ENCODE measurements around the gene SRM. TPM values are rescaled to one million over a fixed set of nuclear protein-coding genes. Genes with fewer than 3 reads are reported as not detected.
"Not testable (repeated sequence)": the region's sequence is repeated elsewhere in the genome, so short reads cannot be mapped to it uniquely, and the experiment has no call there.

The SRM gene
- polyA plus RNA-seq, 4 donors, result 38.5 to 57.5 (median 48.0) TPM

- DNase-seq (ENCODE audit: low read depth in 4 of 4, low spot score in 2 of 4), result no peak
These were observed 35.5 kb downstream of the SRM start for GRCh38 chr1:11024154-11024873.

GRCh38 chr1:11023201-11023600, 36.6 kb downstream of the SRM start:
- no peak for DNase-seq (ENCODE audit: low read depth in 4 of 4, low spot score in 2 of 4)

- no peak for DNase-seq (ENCODE audit: low read depth in 4 of 4, low spot score in 2 of 4)
These were observed 39.8 kb downstream of the SRM start for GRCh38 chr1:11019971-11020370.

DNA sequence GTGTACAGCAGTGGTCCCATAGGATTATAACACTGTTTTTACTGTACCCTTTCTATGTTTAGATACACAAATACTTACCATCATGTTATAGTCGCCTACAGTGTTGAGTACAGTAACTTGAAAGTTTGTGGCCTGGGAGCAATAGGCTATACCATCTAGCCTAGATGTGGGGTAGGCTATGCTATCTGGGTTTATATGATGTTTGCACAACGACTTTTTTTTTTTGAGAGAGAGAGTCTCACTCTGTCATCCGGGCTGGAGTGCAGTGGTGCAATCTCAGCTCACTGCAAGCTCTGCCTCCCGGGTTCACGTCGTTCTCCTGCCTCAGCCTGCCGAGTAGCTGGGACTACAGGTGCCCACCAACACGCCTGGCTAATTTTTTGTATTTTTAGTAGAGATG, 40.5 kb downstream of the SRM start:
- not testable (repeated sequence) for DNase-seq (ENCODE audit: low read depth in 4 of 4, low spot score in 2 of 4)

DNA sequence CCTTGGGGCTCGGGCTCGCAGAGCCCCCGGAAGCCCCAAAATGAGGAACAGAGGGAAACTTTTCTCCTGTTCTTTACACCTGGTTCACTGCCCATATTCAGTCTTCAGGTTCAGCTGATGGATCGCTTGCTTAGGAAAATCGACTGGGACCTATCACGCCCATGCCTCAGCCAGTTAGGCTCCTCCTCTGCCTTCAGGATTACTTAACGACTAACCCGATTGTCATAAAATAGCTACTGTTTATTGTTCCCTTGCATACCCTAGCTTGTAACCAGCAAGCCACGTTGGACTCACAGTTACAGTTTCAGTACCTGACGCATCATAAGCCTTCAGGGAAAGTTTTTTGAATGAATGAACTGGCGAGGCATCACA, 46.7 kb downstream of the SRM start:
- DNase-seq (ENCODE audit: low read depth in 4 of 4, low spot score in 2 of 4), result no peak

GRCh38 chr1:11012260-11013159, 47.3 kb downstream of the SRM start, which contains the start of gene TARDBP:
Gene TARDBP (plus strand): TSS chr1:11012654. CDS start chr1:11013728, 1,074 bp downstream.
- DNase-seq (ENCODE audit: low read depth in 4 of 4, low spot score in 2 of 4), result peak; percentile 84 to 96 (median 89)

Other genes starting within 250 kb of the SRM start
- 100 to 1,000 TPM; 259 to 363 (median 314) TPM for gene TARDBP, start 47.4 kb downstream of the SRM start, polyA plus RNA-seq (ENCODE audit: insufficient read length in 4 of 4)
- 10 to 100 TPM in 1 of 4 donors, 1 to 10 TPM in 3; 2.7 to 10.1 (median 6.0) TPM for gene MASP2, start 12.8 kb downstream of the SRM start, polyA plus RNA-seq (ENCODE audit: insufficient read length in 4 of 4)
- 100 to 1,000 TPM in 2 of 4 donors, 10 to 100 TPM in 2; 73.1 to 108 (median 94.2) TPM for gene EXOSC10, start 39.9 kb upstream of the SRM start, polyA plus RNA-seq (ENCODE audit: insufficient read length in 4 of 4)
- under 1 TPM in 2 of 4 donors, not detected in 2; 0.06 to 0.14 TPM for gene ANGPTL7, start 129.3 kb upstream of the SRM start, polyA plus RNA-seq (ENCODE audit: insufficient read length in 4 of 4)
- 10 to 100 TPM; 33.8 to 49.1 (median 41.6) TPM for gene MTOR, start 202.5 kb upstream of the SRM start, polyA plus RNA-seq (ENCODE audit: insufficient read length in 4 of 4)
- gene UBIAD1, start 213.2 kb upstream of the SRM start, polyA plus RNA-seq (ENCODE audit: insufficient read length in 4 of 4), result 10 to 100 TPM; 14.8 to 19.1 (median 16.5) TPM

Data from left renal cortex interstitium (tissue), 4 donors.